Spleen (tissue), 7 donors: Measurements from ENCODE around the gene ORAI3.

ENCODE experiments used
- POLR2AphosphoS5 ChIP-seq, 3 donors: sonication (generic); formaldehyde crosslinking; IDR thresholded peaks; one replicate each; pipeline ENCODE4 v1.5.1; 2017; ENCODE audit warnings: antibody characterized with exemption in 3 of 3
- TF ChIP-seq, protein P1 (sequence below), 11 experiments: fragments of 200-600 bp in 7 of 11; fragments of 450-650 bp in 4 of 11; sonication (generic) in 4 of 11; IDR thresholded peaks in 8 of 11; conservative IDR thresholded peaks in 3 of 11; 1 replicate in 7 of 11; 2 replicates in 4 of 11; pipeline versions ENCODE4 v1.4.0 to v1.8.0; 2016 to 2021; ENCODE audit warnings: antibody characterized with exemption in 11 of 11, inconsistent platforms in 4 of 11, mild to moderate bottlenecking in 1 of 11
- donor health status: DM: no; HTN: no; CAD: no; lungs with moderate emphysema.
- donor health status: DM: no; HTN: no; CAD: no.
- donor health status: DM: no; HTN: no; CAD: no.

DNA sequence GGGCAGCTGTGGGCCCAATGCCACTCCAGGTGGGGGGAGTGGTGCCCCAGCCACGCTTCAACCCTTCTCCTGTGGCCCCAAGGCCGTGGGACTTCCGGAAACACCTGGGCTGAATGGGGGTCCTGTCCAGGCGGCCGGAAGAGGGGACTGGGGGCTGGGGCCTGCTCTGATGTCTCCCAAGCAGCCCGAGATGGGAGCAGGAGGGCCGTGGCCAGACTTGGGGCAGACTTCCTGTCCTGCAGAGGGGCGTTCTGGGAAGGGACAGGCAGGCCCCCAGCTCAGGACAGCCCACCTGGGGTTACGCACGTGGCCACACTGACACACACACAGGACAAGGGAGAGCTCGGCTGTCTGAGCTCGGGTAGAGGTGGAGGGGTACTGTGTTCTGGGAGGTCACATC, 41.2 kb downstream of the ORAI3 start:
- TF ChIP-seq, protein P1, sequence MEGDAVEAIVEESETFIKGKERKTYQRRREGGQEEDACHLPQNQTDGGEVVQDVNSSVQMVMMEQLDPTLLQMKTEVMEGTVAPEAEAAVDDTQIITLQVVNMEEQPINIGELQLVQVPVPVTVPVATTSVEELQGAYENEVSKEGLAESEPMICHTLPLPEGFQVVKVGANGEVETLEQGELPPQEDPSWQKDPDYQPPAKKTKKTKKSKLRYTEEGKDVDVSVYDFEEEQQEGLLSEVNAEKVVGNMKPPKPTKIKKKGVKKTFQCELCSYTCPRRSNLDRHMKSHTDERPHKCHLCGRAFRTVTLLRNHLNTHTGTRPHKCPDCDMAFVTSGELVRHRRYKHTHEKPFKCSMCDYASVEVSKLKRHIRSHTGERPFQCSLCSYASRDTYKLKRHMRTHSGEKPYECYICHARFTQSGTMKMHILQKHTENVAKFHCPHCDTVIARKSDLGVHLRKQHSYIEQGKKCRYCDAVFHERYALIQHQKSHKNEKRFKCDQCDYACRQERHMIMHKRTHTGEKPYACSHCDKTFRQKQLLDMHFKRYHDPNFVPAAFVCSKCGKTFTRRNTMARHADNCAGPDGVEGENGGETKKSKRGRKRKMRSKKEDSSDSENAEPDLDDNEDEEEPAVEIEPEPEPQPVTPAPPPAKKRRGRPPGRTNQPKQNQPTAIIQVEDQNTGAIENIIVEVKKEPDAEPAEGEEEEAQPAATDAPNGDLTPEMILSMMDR (IDR thresholded peaks at IDR 0.05 in 8 of 11, conservative IDR thresholded peaks at IDR 0.05 in 3 of 11) = no peak
- TF ChIP-seq POLR2AphosphoS5 (IDR thresholded peaks at IDR 0.05) = no peak
